Measurements from ENCODE around the gene SNX13. TPM values are rescaled to one million over a fixed set of nuclear protein-coding genes. Genes with fewer than 3 reads are reported as not detected.
A peak's percentile ranks its signal among the peaks of the same experiment; 100 is the strongest.

SNX13 gene
- total RNA-seq, 8 experiments from 2014 or later: 21.5 to 45.5 (median 29.2) TPM

DNA sequence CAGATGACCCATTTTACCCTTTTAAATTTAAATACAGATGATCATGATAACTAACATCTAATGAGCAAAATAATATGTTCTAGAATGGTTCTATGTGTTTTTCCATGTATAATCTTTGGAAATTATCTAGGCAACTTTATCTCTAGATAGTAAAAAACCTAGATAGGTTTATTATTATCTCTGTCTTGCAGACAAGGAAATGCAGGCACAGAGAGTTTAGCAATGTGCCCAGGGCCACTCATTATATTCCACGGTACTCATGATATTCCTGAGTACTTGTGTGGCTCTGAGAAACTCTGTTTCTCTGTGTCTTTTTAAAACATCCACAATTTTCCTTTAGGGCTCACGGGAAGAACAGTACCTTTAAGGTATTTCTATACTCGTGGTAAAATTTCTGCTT is 26.4 kb upstream of the SNX13 start:
- 67 to 100% (median 88%) methylated on average over 1 to 3 of the region's 3 CpGs; no CpG with 5 or more reads in 1 of the 10 experiments for WGBS, 10 experiments
- no peaks in the 10 kb centered on the region for H3K4me1 ChIP-seq (replicated peaks in 1 of 2)
- no peak overlapping the region for H3K4me3 ChIP-seq
- no peak for ATAC-seq (replicated peaks in 6 of 8)
- in situ Hi-C loops (cut with MboI; ENCODE audit: low pct_unique_long_range_greater_than_20kb in 2 of 9, low sequenced_read_pairs in 9 of 9, unreplicated experiment in 9 of 9): loop anchor here in 1 of 9 experiments (25.0 kb wide), 1 partner anchor 371 kb away; no protein-coding TSS in a partner anchor
- no peak overlapping the region for H3K27ac ChIP-seq

GRCh38 chr7:17965603-17966002 is 25.3 kb upstream of the SNX13 start:
- H3K4me1 ChIP-seq (replicated peaks in 1 of 2): no peaks in the 10 kb centered on the region
- no peak overlapping the region for H3K4me3 ChIP-seq
- in situ Hi-C loops (cut with MboI; ENCODE audit: low pct_unique_long_range_greater_than_20kb in 2 of 9, low sequenced_read_pairs in 9 of 9, unreplicated experiment in 9 of 9): loop anchor here in 1 of 9 experiments (25.0 kb wide), 1 partner anchor 372 kb away; no protein-coding TSS in a partner anchor
- no peak for ATAC-seq (replicated peaks in 6 of 8)
- no peak overlapping the region for H3K27ac ChIP-seq

- H3K4me3 ChIP-seq: no peak overlapping the region
- no peak for ATAC-seq (replicated peaks in 6 of 8)
- H3K4me1 ChIP-seq (replicated peaks in 1 of 2): no peaks in the 10 kb centered on the region
- in situ Hi-C loops (cut with MboI; ENCODE audit: low pct_unique_long_range_greater_than_20kb in 2 of 9, low sequenced_read_pairs in 9 of 9, unreplicated experiment in 9 of 9): loop anchor here in 1 of 9 experiments (25.0 kb wide), 1 partner anchor 374 kb away; no protein-coding TSS in a partner anchor
- H3K27ac ChIP-seq: no peak overlapping the region
- 0 to 88% (median 76%) methylated on average over 2 to 3 of the region's 3 CpGs for WGBS, 10 experiments
These were observed 23.0 kb upstream of the SNX13 start for GRCh38 chr7:17963281-17963680.

DNA sequence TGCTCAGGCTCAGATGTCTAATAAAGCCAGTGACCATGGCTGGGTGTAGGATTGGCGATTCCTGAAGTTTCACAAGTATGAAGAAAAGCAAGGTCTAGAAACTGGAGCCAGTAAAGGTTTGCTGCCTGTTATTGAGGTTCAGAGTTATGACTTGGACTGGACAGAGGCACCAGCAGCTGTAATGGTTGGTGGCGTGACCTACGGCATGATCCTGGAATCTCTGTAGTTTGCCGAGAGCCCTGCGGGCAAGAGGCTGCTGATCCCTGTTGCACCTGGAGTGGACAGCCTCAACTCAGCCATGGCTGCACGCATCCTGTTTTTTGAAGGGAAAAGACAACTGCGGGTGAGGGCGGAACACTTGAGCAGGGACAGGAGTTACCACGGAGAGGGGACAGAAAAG is 22.4 kb upstream of the SNX13 start:
- WGBS, 10 experiments: 79 to 100% (median 95%) methylated on average over 1 to 7 of the region's 9 CpGs; no CpG with 5 or more reads in 1 of the 10 experiments
- H3K27ac ChIP-seq: no peak overlapping the region
- no peak for ATAC-seq (replicated peaks in 6 of 8)
- no peak overlapping the region for H3K4me3 ChIP-seq
- in situ Hi-C loops (cut with MboI; ENCODE audit: low pct_unique_long_range_greater_than_20kb in 2 of 9, low sequenced_read_pairs in 9 of 9, unreplicated experiment in 9 of 9): loop anchor here in 1 of 9 experiments (25.0 kb wide), 1 partner anchor 375 kb away; no protein-coding TSS in a partner anchor
- no peaks in the 10 kb centered on the region for H3K4me1 ChIP-seq (replicated peaks in 1 of 2)

DNA sequence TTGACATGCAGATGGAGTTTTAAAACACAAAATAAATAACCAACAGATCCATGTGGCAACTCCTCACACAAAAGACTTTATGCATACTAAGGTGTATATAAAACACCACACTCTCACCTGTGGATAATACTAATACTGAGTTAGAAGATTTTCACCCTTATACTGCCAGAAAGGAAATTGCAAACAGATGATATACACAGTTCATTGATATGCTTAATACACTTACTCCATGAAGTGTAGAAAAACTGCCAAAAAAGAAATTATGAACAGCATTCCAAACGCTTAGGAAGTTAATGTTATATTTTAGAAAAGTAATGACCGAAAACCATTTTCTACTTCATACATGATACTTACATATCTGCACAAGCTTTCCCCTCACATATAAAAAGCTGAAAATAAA is 17.6 kb upstream of the SNX13 start:
- 64 to 94% (median 88%) methylated on average over 2 of the region's 2 CpGs; no CpG with 5 or more reads in 4 of the 10 experiments for WGBS, 10 experiments
- no peak overlapping the region for H3K27ac ChIP-seq
- no peak overlapping the region for H3K4me3 ChIP-seq
- no peak for ATAC-seq (replicated peaks in 6 of 8)
- in situ Hi-C loops (cut with MboI; ENCODE audit: low pct_unique_long_range_greater_than_20kb in 2 of 9, low sequenced_read_pairs in 9 of 9, unreplicated experiment in 9 of 9): loop anchor here in 1 of 9 experiments (25.0 kb wide), 1 partner anchor 379 kb away; no protein-coding TSS in a partner anchor
- H3K4me1 ChIP-seq (replicated peaks in 1 of 2): no peaks in the 10 kb centered on the region

- WGBS, 10 experiments: 0 to 100% (median 74%) methylated on average over 1 to 2 of the region's 2 CpGs; no CpG with 5 or more reads in 4 of the 10 experiments
- Histone ChIP-seq H3K4me3 (no peak overlapping the region), H3K27ac (no peak overlapping the region), H3K4me1 (replicated peaks in 1 of 2) (no peaks in the 10 kb centered on the region)
- in situ Hi-C loops (cut with MboI; ENCODE audit: low pct_unique_long_range_greater_than_20kb in 2 of 9, low sequenced_read_pairs in 9 of 9, unreplicated experiment in 9 of 9): loop anchor here in 1 of 9 experiments (25.0 kb wide), 1 partner anchor 385 kb away; no protein-coding TSS in a partner anchor
- ATAC-seq (replicated peaks in 6 of 8): no peak
These were observed 12.1 kb upstream of the SNX13 start for GRCh38 chr7:17952387-17952786.

DNA sequence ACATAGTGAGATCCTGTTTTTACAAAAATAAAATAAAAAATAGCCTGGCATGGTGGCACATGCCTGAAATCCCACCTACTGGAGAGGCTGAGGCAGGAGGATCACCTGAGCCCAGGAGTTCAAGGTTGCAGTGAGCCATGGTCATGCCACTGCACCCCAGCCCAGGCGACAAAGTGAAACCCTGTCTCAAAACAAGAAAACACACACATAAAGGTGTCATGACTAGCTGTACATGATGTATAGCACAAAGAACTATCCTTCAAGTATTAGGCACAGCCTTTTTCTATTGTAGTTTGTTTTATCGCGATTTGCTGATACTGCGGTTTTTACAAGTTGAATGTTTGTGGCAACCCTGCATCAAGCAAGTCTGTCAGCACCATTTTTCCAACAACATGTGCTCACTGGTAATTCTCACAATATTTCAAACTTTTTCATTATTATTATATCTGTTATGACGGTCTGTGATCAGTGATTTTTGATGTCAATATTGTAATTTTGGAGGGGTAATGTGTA is 11.5 kb upstream of the SNX13 start:
- Histone ChIP-seq H3K4me1 (replicated peaks in 1 of 2) (no peaks in the 10 kb centered on the region), H3K4me3 (no peak overlapping the region), H3K27ac (no peak overlapping the region)
- in situ Hi-C loops (cut with MboI; ENCODE audit: low pct_unique_long_range_greater_than_20kb in 2 of 9, low sequenced_read_pairs in 9 of 9, unreplicated experiment in 9 of 9): loop anchor here in 1 of 9 experiments (25.0 kb wide), 1 partner anchor 386 kb away; no protein-coding TSS in a partner anchor
- 86 to 100% (median 92%) methylated on average over 1 to 5 of the region's 5 CpGs; no CpG with 5 or more reads in 3 of the 10 experiments for WGBS, 10 experiments
- no peak for ATAC-seq (replicated peaks in 6 of 8)

GRCh38 chr7:17948526-17949238 is 8.4 kb upstream of the SNX13 start:
- in situ Hi-C loops (cut with MboI; ENCODE audit: low pct_unique_long_range_greater_than_20kb in 2 of 9, low sequenced_read_pairs in 9 of 9, unreplicated experiment in 9 of 9): loop anchor here in 1 of 9 experiments (10.0 kb wide), 1 partner anchor 174 kb away; no protein-coding TSS in a partner anchor
- 50 to 100% (median 76%) methylated on average over 1 to 2 of the region's 2 CpGs for WGBS, 10 experiments
- H3K4me3 ChIP-seq: no peak overlapping the region

DNA sequence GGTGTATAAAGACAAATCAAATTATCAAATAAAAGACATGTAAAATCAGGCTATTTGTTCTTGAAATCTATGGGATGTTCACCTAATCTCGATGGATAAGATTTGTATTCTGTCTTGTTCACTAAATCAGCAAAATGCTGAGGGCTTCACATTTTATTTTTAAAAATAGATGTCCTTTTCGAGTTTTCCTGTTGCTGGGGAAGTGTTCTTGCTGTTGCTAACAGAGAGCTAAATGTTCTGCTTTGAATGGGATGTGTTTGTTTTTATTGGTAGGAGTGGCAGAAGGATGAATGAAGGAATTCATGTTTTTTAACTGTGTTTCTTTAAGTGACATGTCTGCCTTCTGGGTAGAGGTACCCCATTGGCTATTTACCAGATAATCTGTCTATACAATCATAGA is 7.3 kb upstream of the SNX13 start:
- 31 to 100% (median 67%) methylated on average over 1 to 2 of the region's 2 CpGs; no CpG with 5 or more reads in 2 of the 10 experiments for WGBS, 10 experiments
- Histone ChIP-seq H3K4me1 (replicated peaks in 1 of 2) (no peaks in the 10 kb centered on the region), H3K4me3 (no peak overlapping the region), H3K27ac (no peak overlapping the region)
- in situ Hi-C loops (cut with MboI; ENCODE audit: low pct_unique_long_range_greater_than_20kb in 2 of 9, low sequenced_read_pairs in 9 of 9, unreplicated experiment in 9 of 9): loop anchor here in 1 of 9 experiments (10.0 kb wide), 1 partner anchor 173 kb away; no protein-coding TSS in a partner anchor
- peak in 2 of 8 experiments; percentile 26 to 70 for ATAC-seq (replicated peaks in 6 of 8)

More at GRCh38 chr7:17948526-17949238, 8.4 kb upstream of the SNX13 start:
- no peaks in the 10 kb centered on the region for H3K4me1 ChIP-seq (replicated peaks in 1 of 2)
- ATAC-seq (replicated peaks in 6 of 8): peak in 2 of 8 experiments; percentile 38 to 54
- no peak overlapping the region for H3K27ac ChIP-seq

DNA sequence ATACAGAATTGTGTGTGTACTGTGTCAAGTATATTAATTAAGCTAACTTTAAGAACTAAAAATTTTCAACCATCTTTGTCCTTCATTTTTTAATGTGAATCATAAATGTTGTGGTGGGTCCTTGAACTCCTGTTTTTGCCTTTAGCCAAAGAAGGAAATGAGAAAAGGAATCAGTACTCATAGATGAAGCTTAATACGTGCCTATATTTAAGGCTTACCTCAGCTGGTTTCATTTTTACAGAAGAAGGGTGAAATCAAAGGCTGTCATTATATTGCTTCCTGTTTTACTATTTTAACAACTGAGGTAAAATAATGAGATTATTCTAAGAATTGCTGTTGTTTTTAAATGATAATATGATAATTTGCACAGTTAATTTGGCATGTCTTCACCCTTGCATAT is 6.3 kb upstream of the SNX13 start:
- H3K4me1 ChIP-seq (replicated peaks in 1 of 2): peaks cover 2% of the 10 kb centered on the region in 2 donors
- in situ Hi-C loops (cut with MboI; ENCODE audit: low pct_unique_long_range_greater_than_20kb in 2 of 9, low sequenced_read_pairs in 9 of 9, unreplicated experiment in 9 of 9): loop anchor here in 1 of 9 experiments (10.0 kb wide), 1 partner anchor 172 kb away; no protein-coding TSS in a partner anchor
- ATAC-seq (replicated peaks in 6 of 8): no peak
- WGBS, 10 experiments: 13 to 100% (median 80%) methylated on average over 1 of the region's 1 CpG; no CpG with 5 or more reads in 2 of the 10 experiments
- no peak overlapping the region for H3K27ac ChIP-seq
- no peak overlapping the region for H3K4me3 ChIP-seq

GRCh38 chr7:17944720-17945119 is 4.4 kb upstream of the SNX13 start:
- no peak for ATAC-seq (replicated peaks in 6 of 8)
- Histone ChIP-seq H3K27ac (no peak overlapping the region), H3K4me3 (no peak overlapping the region), H3K4me1 (replicated peaks in 1 of 2) (peaks cover 6% of the 10 kb centered on the region in 2 donors)
- in situ Hi-C loops (cut with MboI; ENCODE audit: low pct_unique_long_range_greater_than_20kb in 2 of 9, low sequenced_read_pairs in 9 of 9, unreplicated experiment in 9 of 9): loop anchor here in 1 of 9 experiments (10.0 kb wide), 1 partner anchor 170 kb away; no protein-coding TSS in a partner anchor
- WGBS, 10 experiments: 80 to 100% (median 88%) methylated on average over 1 of the region's 1 CpG; no CpG with 5 or more reads in 4 of the 10 experiments

GRCh38 chr7:17943006-17943405 is 2.7 kb upstream of the SNX13 start:
- no peak for ATAC-seq (replicated peaks in 6 of 8)
- Histone ChIP-seq H3K4me1 (replicated peaks in 1 of 2) (peaks cover 8 to 16% of the 10 kb centered on the region in 2 donors), H3K27ac (no peak overlapping the region), H3K4me3 (no peak overlapping the region)
- in situ Hi-C loops (cut with MboI; ENCODE audit: low pct_unique_long_range_greater_than_20kb in 2 of 9, low sequenced_read_pairs in 9 of 9, unreplicated experiment in 9 of 9): loop anchor here in 1 of 9 experiments (10.0 kb wide), 1 partner anchor 168 kb away; no protein-coding TSS in a partner anchor
- 67 to 100% (median 100%) methylated on average over 1 to 2 of the region's 2 CpGs; no CpG with 5 or more reads in 4 of the 10 experiments for WGBS, 10 experiments

DNA sequence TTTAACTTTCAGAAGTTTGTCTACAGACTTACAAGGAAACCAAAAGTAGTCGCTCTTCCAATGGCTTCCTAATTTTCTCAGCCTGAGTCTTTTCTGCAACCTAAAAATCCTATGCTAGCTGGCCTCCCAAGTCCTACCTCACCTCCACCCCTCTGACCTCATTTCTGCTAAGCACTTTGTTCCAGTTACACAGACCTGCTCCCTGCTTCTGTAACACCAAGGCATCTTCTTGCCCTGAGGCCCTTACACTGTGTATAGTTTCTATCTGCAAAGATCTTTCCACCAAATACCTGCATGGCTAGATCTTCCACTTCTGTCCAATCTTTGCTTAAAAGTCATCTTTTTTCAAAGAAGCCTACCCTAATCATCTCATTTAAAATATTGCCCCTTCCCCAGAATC is 1.9 kb upstream of the SNX13 start:
- Histone ChIP-seq H3K4me1 (replicated peaks in 1 of 2) (peaks cover 14 to 20% of the 10 kb centered on the region in 2 donors), H3K27ac (no peak overlapping the region), H3K4me3 (no peak overlapping the region)
- WGBS, 10 experiments: 89 to 100% (median 100%) methylated on average over 1 of the region's 1 CpG; no CpG with 5 or more reads in 4 of the 10 experiments
- ATAC-seq (replicated peaks in 6 of 8): no peak
- in situ Hi-C loops (cut with MboI; ENCODE audit: low pct_unique_long_range_greater_than_20kb in 2 of 9, low sequenced_read_pairs in 9 of 9, unreplicated experiment in 9 of 9): loop anchor here in 1 of 9 experiments (10.0 kb wide), 1 partner anchor 167 kb away; no protein-coding TSS in a partner anchor
